RPMI7951 (cell line): ENCODE data around the gene WDR55. TPM values are rescaled to one million over a fixed set of nuclear protein-coding genes. Genes with fewer than 3 reads are reported as not detected.
A peak's percentile ranks its signal among the peaks of the same experiment; 100 is the strongest.
"Not testable (repeated sequence)": the region's sequence is repeated elsewhere in the genome, so short reads cannot be mapped to it uniquely, and the experiment has no call there.

Experiments used
- DNase-seq: peaks from one replicate; pipeline ENCODE4 v3.0.0-alpha.2; 2012; ENCODE audit warnings: low read depth
- total RNA-seq: library from RNA; depleted of rRNA; stranded (reverse); fragments of >200 nt; shearing (Covaris generic); gene quantifications from 2 replicates; pipeline ENCODE4 v1.2.3, GENCODE V29; 2014; rRNA removed

WDR55 gene
- total RNA-seq, 1 experiment from 2014 or later = 11.2 TPM

DNA sequence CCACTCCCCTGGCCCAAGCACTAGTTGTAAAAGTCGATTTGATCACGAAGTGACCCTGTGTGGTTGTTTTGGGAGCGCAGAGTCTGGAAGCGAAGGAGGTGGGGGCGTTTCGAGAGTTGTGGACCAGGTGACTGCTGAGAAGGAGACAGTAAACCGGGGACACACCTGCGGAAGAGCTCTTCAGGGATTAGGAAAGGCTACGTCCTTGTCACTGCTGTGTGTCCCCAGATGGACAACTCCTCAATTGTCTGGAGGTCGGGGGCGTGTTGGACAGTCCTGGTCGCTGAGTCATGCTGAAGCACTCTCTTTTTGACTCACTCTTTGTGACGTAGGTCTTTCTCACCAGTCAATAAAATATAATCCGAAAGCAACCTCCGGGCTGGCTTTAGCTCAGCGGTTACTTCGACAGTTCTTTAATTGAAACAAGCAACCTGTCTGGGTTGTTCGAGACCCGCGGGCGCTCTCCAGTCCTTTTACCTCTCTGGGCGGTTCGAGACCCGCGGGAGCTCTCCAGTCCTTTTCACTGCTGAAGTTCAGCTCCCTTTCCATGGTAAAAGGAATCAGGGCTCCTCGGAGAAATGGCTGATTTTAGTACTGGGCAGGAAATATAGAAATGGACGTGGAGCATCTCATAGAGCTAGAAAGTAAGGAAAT lies 46.3 kb downstream of the WDR55 start:
- peak; percentile 96 for DNase-seq

DNA sequence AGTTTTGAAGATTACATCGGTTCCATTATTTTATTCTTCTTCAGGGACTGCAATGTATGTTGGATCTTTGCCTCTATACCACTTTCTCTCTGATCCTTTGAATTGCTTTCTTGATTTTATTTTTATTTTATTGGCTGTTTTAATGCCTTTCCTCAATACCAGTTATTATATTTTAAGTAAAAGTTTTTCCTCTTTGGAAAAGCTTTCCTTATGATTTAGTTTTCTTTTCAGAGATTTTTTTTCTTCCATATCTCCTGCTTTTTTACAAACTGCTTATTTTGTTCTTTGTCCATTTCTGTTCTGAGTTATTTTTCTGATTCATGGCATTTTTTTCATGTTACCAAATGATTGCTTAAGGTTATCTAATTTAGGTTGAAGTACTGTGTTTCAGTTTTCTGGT lies 47.1 kb downstream of the WDR55 start:
- DNase-seq = no peak

DNA sequence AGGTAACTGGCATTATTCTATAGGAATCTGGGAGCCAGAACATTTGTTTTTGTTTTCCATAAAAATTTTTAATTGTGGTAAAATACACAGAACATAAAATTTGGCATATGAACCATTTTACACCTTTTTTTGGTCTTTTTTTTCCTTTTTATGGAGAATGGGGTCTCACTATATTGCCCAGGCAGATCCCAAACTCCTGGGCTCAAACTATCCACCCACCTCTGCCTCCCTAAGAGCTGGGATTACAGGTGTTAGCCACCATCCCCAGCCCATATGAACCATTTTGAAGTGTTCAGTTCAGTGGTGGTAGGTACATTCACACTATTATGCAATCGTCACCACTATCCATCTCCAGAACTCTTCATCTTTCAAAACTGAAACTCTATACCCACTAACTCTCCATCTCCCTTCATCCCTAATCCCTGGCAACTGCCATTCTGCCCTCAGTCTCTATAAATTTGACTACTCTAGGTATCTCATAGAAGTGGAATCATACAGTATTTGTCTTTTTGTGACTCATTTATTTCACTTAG lies 48.9 kb downstream of the WDR55 start:
- no peak for DNase-seq

DNA sequence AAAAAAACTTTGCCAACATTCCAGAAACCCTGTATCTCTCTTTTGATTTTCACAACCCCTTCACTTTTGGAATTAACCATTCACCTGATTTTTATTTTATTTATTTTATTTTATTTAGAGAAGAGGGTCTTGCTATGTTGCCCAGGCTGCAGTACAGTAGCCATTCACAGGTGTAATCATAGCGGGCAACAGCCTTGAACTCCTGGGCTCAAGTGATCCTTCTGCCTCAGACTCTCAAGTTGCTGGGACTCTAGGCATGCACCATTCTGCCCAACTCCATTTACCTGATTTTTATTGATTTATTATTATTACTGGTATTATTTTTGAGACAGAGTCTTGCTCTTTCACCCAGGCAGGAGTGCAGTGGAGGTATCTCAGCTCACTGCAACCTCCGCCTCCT lies 51.5 kb downstream of the WDR55 start:
- DNase-seq = not testable (repeated sequence)

DNA sequence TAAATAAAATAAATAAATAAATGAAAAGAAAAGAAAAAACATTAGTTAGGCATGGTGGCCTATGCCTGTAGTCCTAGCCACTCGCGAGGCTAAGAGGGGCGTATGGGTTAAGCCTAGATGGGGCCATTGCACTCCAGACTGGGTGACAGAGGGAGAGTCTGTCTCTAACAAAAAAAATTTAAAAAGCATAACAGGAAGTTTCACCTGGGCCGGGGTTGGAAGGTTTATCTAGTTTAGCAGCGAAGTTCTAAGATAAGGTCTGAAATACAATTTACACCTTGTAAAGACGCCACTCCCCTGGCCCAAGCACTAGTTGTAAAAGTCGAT lies 53.5 kb downstream of the WDR55 start:
- DNase-seq = no peak

DNA sequence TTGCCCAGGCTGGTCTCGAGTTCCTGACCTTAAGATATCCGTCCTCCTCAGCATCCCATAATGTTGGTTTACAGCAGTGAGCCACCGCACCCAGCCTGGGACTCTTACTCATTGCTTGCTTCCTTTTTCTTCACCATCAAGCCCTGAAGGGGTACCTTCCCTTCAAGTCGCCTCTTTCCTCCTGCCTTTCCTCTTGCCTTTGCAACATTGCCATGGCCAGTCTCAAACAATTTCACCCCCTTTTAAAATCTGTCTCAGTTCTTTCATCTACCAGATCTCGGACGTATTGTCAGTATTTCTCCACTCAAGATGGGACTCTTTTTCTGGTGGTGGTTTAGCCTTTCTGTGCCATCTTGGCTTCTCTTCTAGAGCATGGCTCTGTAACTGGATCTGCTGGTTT lies 56.0 kb downstream of the WDR55 start:
- peak; percentile 35 for DNase-seq

DNA sequence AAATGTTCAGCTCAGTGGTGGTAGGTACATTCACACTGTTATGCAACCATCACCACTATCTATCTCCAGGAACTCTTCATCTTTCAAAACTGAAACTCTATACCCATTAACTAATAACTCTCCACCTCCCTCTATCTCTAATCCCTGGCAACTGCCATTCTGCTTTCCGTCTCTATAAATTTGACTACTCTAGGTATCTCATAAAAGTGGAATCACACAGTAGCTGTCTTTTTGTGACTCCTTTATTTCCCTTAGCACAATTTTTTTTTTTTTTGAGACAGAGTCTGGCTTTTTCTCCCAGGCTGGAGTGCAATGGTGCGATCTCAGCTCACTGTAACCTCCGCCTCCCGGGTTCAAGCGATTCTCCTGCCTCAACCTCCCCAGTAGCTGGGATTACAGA lies 56.7 kb downstream of the WDR55 start:
- peak; percentile 27 for DNase-seq

Other genes with a start within 250 kb of the WDR55 start
- gene EIF4EBP3, start 117.2 kb upstream of the WDR55 start, total RNA-seq = not detected in 2 replicates
- 47.7 and 57.1 TPM in 2 replicates for gene SRA1, start 107.4 kb upstream of the WDR55 start, total RNA-seq
- gene APBB3, start 100.3 kb upstream of the WDR55 start, total RNA-seq = 2.3 and 5.0 TPM in 2 replicates
- 20.8 and 23.7 TPM in 2 replicates for gene SLC35A4, start 100.1 kb upstream of the WDR55 start, total RNA-seq
- 0.20 and 0.96 TPM in 2 replicates for gene CD14, start 31.7 kb upstream of the WDR55 start, total RNA-seq
- gene TMCO6, start 25.5 kb upstream of the WDR55 start, total RNA-seq = 6.8 and 9.2 TPM in 2 replicates
- 106 and 116 TPM in 2 replicates for gene NDUFA2, start 17.3 kb upstream of the WDR55 start, total RNA-seq
- gene IK, start 17.1 kb upstream of the WDR55 start, total RNA-seq = 93.8 and 130 TPM in 2 replicates
- 0.10 and 0.12 TPM in 2 replicates for gene DND1, start 8.7 kb downstream of the WDR55 start, total RNA-seq
- gene HARS1, start 26.5 kb downstream of the WDR55 start, total RNA-seq = 52.0 and 62.3 TPM in 2 replicates
- 22.6 and 25.5 TPM in 2 replicates for gene HARS2, start 26.6 kb downstream of the WDR55 start, total RNA-seq
- gene ZMAT2, start 35.5 kb downstream of the WDR55 start, total RNA-seq = 44.6 and 45.5 TPM in 2 replicates
- under 0.01 TPM in 1 of 2 replicates, not detected in the other for gene PCDHA1, start 121.2 kb downstream of the WDR55 start, total RNA-seq
- gene PCDHA2, start 129.9 kb downstream of the WDR55 start, total RNA-seq = not detected in 2 replicates
- not detected in 2 replicates for gene PCDHA3, start 136.2 kb downstream of the WDR55 start, total RNA-seq
- gene PCDHA4, start 142.2 kb downstream of the WDR55 start, total RNA-seq = under 0.01 and 0.12 TPM in 2 replicates
- gene PCDHA5, start 156.7 kb downstream of the WDR55 start, total RNA-seq = 0.12 TPM in 1 of 2 replicates, not detected in the other
- gene PCDHA6, start 163.1 kb downstream of the WDR55 start, total RNA-seq = 0.10 and 0.12 TPM in 2 replicates
- 0.88 and 1.1 TPM in 2 replicates for gene PCDHA7, start 169.4 kb downstream of the WDR55 start, total RNA-seq
- gene PCDHA8, start 176.3 kb downstream of the WDR55 start, total RNA-seq = 0.10 and 0.12 TPM in 2 replicates
- gene PCDHA9, start 183.5 kb downstream of the WDR55 start, total RNA-seq = not detected in 2 replicates
- not detected in 2 replicates for gene PCDHA10, start 191.0 kb downstream of the WDR55 start, total RNA-seq
- gene PCDHA11, start 204.1 kb downstream of the WDR55 start, total RNA-seq = not detected in 2 replicates
- gene PCDHA12, start 210.4 kb downstream of the WDR55 start, total RNA-seq = not detected in 2 replicates
- gene PCDHA13, start 217.2 kb downstream of the WDR55 start, total RNA-seq = not detected in 2 replicates